ENCODE results near the gene KLHL28. TPM values are rescaled to one million over a fixed set of nuclear protein-coding genes. Genes with fewer than 3 reads are reported as not detected.

The KLHL28 gene
- 7.8 and 9.9 TPM in 2 replicates for total RNA-seq

GRCh38 chr14:44961554-44962333 is at the start of gene KLHL28, which contains the start of gene TOGARAM1:
Gene KLHL28 (minus strand): TSS chr14:44961947. CDS start chr14:44945928, 16,019 bp downstream.
Gene TOGARAM1 (plus strand): TSS chr14:44962190. CDS start chr14:44962422, 232 bp downstream.

Other genes with a start within 250 kb of the KLHL28 start
- 14.0 and 18.0 TPM in 2 replicates for gene TOGARAM1, start 243 bp upstream of the KLHL28 start, total RNA-seq
- gene PRPF39, start 122.2 kb upstream of the KLHL28 start, total RNA-seq, result 26.1 and 37.7 TPM in 2 replicates
- 23.2 and 31.2 TPM in 2 replicates for gene FKBP3, start 172.5 kb upstream of the KLHL28 start, total RNA-seq
- 10.5 and 15.0 TPM in 2 replicates for gene FANCM, start 174.0 kb upstream of the KLHL28 start, total RNA-seq

Data from vein endothelial cell (primary cell).